Ascending aorta (tissue), 2 donors: ENCODE results near the gene BRAF. TPM values are rescaled to one million over a fixed set of nuclear protein-coding genes. Genes with fewer than 3 reads are reported as not detected.
"Not testable (repeated sequence)": the region's sequence is repeated elsewhere in the genome, so short reads cannot be mapped to it uniquely, and the experiment has no call there.

Experiments
- DNase-seq, 2 donors: peaks; one replicate each; pipeline ENCODE4 v3.0.0-alpha.2; 2019; ENCODE audit warnings: low spot score in 2 of 2
- H3K27ac ChIP-seq, 2 donors: fragments of 200-600 bp; sonication (generic); one replicate each; pipeline ENCODE4 v1.5.1; 2016 to 2017; ENCODE audit warnings: mild to moderate bottlenecking in 1 of 2
- H3K27me3 ChIP-seq: fragments of 200-600 bp; sonication (generic); one replicate; pipeline ENCODE4 v1.5.1; 2017
- H3K36me3 ChIP-seq, 2 donors: fragments of 200-600 bp; sonication (generic); one replicate each; pipeline ENCODE4 v1.5.1; 2016
- H3K4me1 ChIP-seq, 2 donors: fragments of 200-600 bp; sonication (generic); one replicate each; pipeline ENCODE4 v1.5.1; 2016 to 2017; ENCODE audit warnings: mild to moderate bottlenecking in 1 of 2
- H3K4me3 ChIP-seq, 2 donors: fragments of 200-600 bp; sonication (generic); one replicate each; pipeline ENCODE4 v1.5.1; 2016 to 2017; ENCODE audit warnings: mild to moderate bottlenecking in 1 of 2
- H3K9me3 ChIP-seq, 2 donors: fragments of 200-600 bp; sonication (generic); one replicate each; pipeline ENCODE4 v1.5.1; 2016
- CTCF ChIP-seq, 3 experiments: fragments of 200-600 bp in 2 of 3; fragments of 450-650 bp in 1 of 3; sonication (generic) in 2 of 3; IDR thresholded peaks; one replicate each; pipeline ENCODE4 v1.5.1; 2016 to 2019; ENCODE audit warnings: antibody characterized with exemption in 3 of 3, mild to moderate bottlenecking in 1 of 3, moderate library complexity in 1 of 3
- intact Hi-C: fragments of 100-400 bp; cut with DNase I; formaldehyde crosslinking; loops from one replicate; pipeline ENCODE4 v1.15.1; 2023
- total RNA-seq: library from RNA; depleted of rRNA; stranded (reverse); fragments of >200 nt; gene quantifications from one replicate; pipeline ENCODE4 v1.1.0, GENCODE V29; 2016

The BRAF gene
- total RNA-seq, 1 donor from 2014 or later = 14.2 TPM

GRCh38 chr7:140896996-140897395 lies 27.7 kb downstream of the BRAF start:
- Histone ChIP-seq H3K4me1 (no peaks in the 10 kb centered on the region), H3K27ac (no peak overlapping the region), H3K36me3 (no peaks in the 10 kb centered on the region), H3K27me3 (no peaks in the 10 kb centered on the region), H3K4me3 (no peak overlapping the region), H3K9me3 (no peaks in the 10 kb centered on the region)
- no peak for TF ChIP-seq CTCF (IDR thresholded peaks at IDR 0.05)
- intact Hi-C loops = no loop called here
- DNase-seq = no peak

- Histone ChIP-seq H3K27ac (no peak overlapping the region), H3K36me3 (no peaks in the 10 kb centered on the region), H3K4me1 (peaks cover 0 to 8% of the 10 kb centered on the region in 2 donors), H3K9me3 (no peaks in the 10 kb centered on the region), H3K27me3 (no peaks in the 10 kb centered on the region), H3K4me3 (no peak overlapping the region)
- no peak for TF ChIP-seq CTCF (IDR thresholded peaks at IDR 0.05)
- DNase-seq = no peak
- intact Hi-C loops = no loop called here
These were observed 35.1 kb downstream of the BRAF start for GRCh38 chr7:140889645-140890044.

- Histone ChIP-seq H3K27me3 (no peaks in the 10 kb centered on the region), H3K4me1 (peaks cover 0 to 8% of the 10 kb centered on the region in 2 donors), H3K9me3 (no peaks in the 10 kb centered on the region), H3K27ac (no peak overlapping the region), H3K4me3 (no peak overlapping the region), H3K36me3 (no peaks in the 10 kb centered on the region)
- intact Hi-C loops = no loop called here
- TF ChIP-seq CTCF (IDR thresholded peaks at IDR 0.05) = no peak
- no peak for DNase-seq
These were observed 35.6 kb downstream of the BRAF start for GRCh38 chr7:140889150-140889549.

- Histone ChIP-seq H3K4me3 (no peak overlapping the region), H3K4me1 (peaks cover 0 to 8% of the 10 kb centered on the region in 2 donors), H3K27me3 (no peaks in the 10 kb centered on the region), H3K36me3 (no peaks in the 10 kb centered on the region), H3K27ac (no peak overlapping the region), H3K9me3 (no peaks in the 10 kb centered on the region)
- no peak for TF ChIP-seq CTCF (IDR thresholded peaks at IDR 0.05)
- intact Hi-C loops = no loop called here
- no peak for DNase-seq
These were observed 36.6 kb downstream of the BRAF start for GRCh38 chr7:140888087-140888486.

- Histone ChIP-seq H3K27me3 (no peaks in the 10 kb centered on the region), H3K36me3 (no peaks in the 10 kb centered on the region), H3K4me1 (no peaks in the 10 kb centered on the region), H3K9me3 (no peaks in the 10 kb centered on the region), H3K4me3 (no peak overlapping the region), H3K27ac (no peak overlapping the region)
- TF ChIP-seq CTCF (IDR thresholded peaks at IDR 0.05) = no peak
- intact Hi-C loops = no loop called here
- no peak for DNase-seq
These were observed 38.9 kb downstream of the BRAF start for GRCh38 chr7:140885735-140886334.

GRCh38 chr7:140883378-140883777 lies 41.4 kb downstream of the BRAF start:
- no peaks in the 10 kb centered on the region for H3K27me3 ChIP-seq
- intact Hi-C loops = no loop called here

GRCh38 chr7:140882834-140883233 lies 41.9 kb downstream of the BRAF start:
- intact Hi-C loops, H3K9me3 ChIP-seq, H3K27ac ChIP-seq, H3K36me3 ChIP-seq, H3K4me3 ChIP-seq, H3K4me1 ChIP-seq, DNase-seq, H3K27me3 ChIP-seq: not testable (repeated sequence)

More at GRCh38 chr7:140883378-140883777, 41.4 kb downstream of the BRAF start:
- no peak overlapping the region for H3K4me3 ChIP-seq
- no peaks in the 10 kb centered on the region for H3K9me3 ChIP-seq
- TF ChIP-seq CTCF (IDR thresholded peaks at IDR 0.05) = no peak
- H3K36me3 ChIP-seq = no peaks in the 10 kb centered on the region
- no peak for DNase-seq
- no peaks in the 10 kb centered on the region for H3K4me1 ChIP-seq
- no peak overlapping the region for H3K27ac ChIP-seq
